B cell (primary cell): ENCODE measurements around the gene KMO. TPM values are rescaled to one million over a fixed set of nuclear protein-coding genes. Genes with fewer than 3 reads are reported as not detected.

ENCODE experiments used
- ATAC-seq: fragments of 200-7000 bp; cut with Tn5 transposase; one replicate; pipeline ENCODE4 v1.10.0; 2021; ENCODE audit warnings: low read depth, mild to moderate bottlenecking, moderate number of reproducible peaks, moderate library complexity
- CTCF ChIA-PET: fragments of 350-600 bp; sonication (Branson Sonifier 250); formaldehyde crosslinking; loops from one replicate; lab custom pipeline; 2021; ENCODE audit warnings: antibody characterized with exemption, inconsistent platforms; lab: Charles Lee
- POLR2A ChIA-PET: fragments of 350-600 bp; sonication (Branson Sonifier 250); formaldehyde crosslinking; loops from one replicate; lab custom pipeline; 2021; ENCODE audit warnings: antibody characterized with exemption; lab: Charles Lee
- DNase-seq: peaks from one replicate; pipeline ENCODE4 v3.0.0; 2013
- H2AFZ ChIP-seq: 2 replicates; pipeline ENCODE4 v1.6.1; 2012; ENCODE audit warnings: mild to moderate bottlenecking, low read depth, low read length; ENCODE audit not compliant: insufficient read depth, poor library complexity, severe bottlenecking
- H3K27ac ChIP-seq, 2 donors: 1 replicate in 1 of 2; 2 replicates in 1 of 2; pipeline ENCODE4 v1.5.1; 2012 to 2013; ENCODE audit warnings: low read length in 2 of 2, mild to moderate bottlenecking in 2 of 2, moderate library complexity in 1 of 2
- H3K27me3 ChIP-seq, 4 experiments: fragments of 200-600 bp in 1 of 4; sonication (generic) in 1 of 4; replicated peaks in 1 of 4; 1 replicate in 2 of 4; 2 replicates in 2 of 4; pipeline versions ENCODE4 v1.6.1 to v1.7.0; 2013 to 2016; ENCODE audit warnings: low read length in 3 of 4, mild to moderate bottlenecking in 2 of 4, mixed read lengths in 1 of 4, moderate library complexity in 1 of 4; ENCODE audit not compliant: insufficient read depth in 4 of 4, control insufficient read depth in 3 of 4; ENCODE audit errors: control extremely low read depth in 1 of 4
- H3K36me3 ChIP-seq, 2 experiments: replicated peaks in 1 of 2; 1 replicate in 1 of 2; 2 replicates in 1 of 2; pipeline versions ENCODE4 v1.6.1 to v1.7.1; 2013; ENCODE audit warnings: low read length in 1 of 2; ENCODE audit not compliant: insufficient read depth in 2 of 2, control insufficient read depth in 1 of 2; ENCODE audit errors: control extremely low read depth in 1 of 2, extremely low read depth in 1 of 2
- H3K4me1 ChIP-seq, 2 donors: fragments of 200-600 bp in 1 of 2; sonication (generic) in 1 of 2; 1 replicate in 1 of 2; 2 replicates in 1 of 2; pipeline versions ENCODE4 v1.5.1 to v1.6.1; 2013 to 2017; ENCODE audit warnings: low read length in 2 of 2; ENCODE audit not compliant: control insufficient read depth in 2 of 2, insufficient read depth in 2 of 2
- H3K4me2 ChIP-seq: replicated peaks from 2 replicates; pipeline ENCODE3; 2012; ENCODE audit warnings: mild to moderate bottlenecking, low read depth, low read length; ENCODE audit not compliant: poor library complexity, severe bottlenecking
- H3K4me3 ChIP-seq, 5 experiments: fragments of 200-600 bp in 1 of 5; sonication (generic) in 1 of 5; 1 replicate in 3 of 5; 2 replicates in 2 of 5; pipeline versions ENCODE4 v1.5.1 to v1.7.0; 2011 to 2016; ENCODE audit warnings: low read length in 4 of 5, mild to moderate bottlenecking in 4 of 5, low read depth in 2 of 5, control low read depth in 1 of 5, moderate library complexity in 1 of 5; ENCODE audit not compliant: insufficient read depth in 1 of 5; ENCODE audit errors: control extremely low read depth in 1 of 5, extremely low read depth in 1 of 5
- H3K79me2 ChIP-seq: fragments of 200-600 bp; sonication (generic); one replicate; pipeline ENCODE4 v1.6.0; 2016; ENCODE audit warnings: low read length; ENCODE audit not compliant: control insufficient read depth, insufficient read depth
- H3K9ac ChIP-seq: fragments of 200-600 bp; sonication (generic); 2 replicates; pipeline ENCODE4 v1.6.1; 2017; ENCODE audit warnings: mild to moderate bottlenecking, low read length, moderate library complexity
- H3K9me3 ChIP-seq, 3 donors: one replicate each; pipeline versions ENCODE4 v1.6.1 to v1.7.1; 2013; ENCODE audit warnings: low read length in 2 of 3; ENCODE audit not compliant: control insufficient read depth in 2 of 3, insufficient read depth in 1 of 3; ENCODE audit errors: control extremely low read depth in 1 of 3
- H4K20me1 ChIP-seq: 2 replicates; pipeline ENCODE4 v1.6.0; 2012; ENCODE audit warnings: mild to moderate bottlenecking, low read length; ENCODE audit not compliant: insufficient read depth, control insufficient read depth, poor library complexity, severe bottlenecking
- H3K27ac Mint-ChIP-seq: one replicate; pipeline ENCODE4 v1.8.0; 2021; ENCODE audit warnings: mixed read lengths
- H3K27me3 Mint-ChIP-seq: one replicate; pipeline ENCODE4 v1.8.0; 2021; ENCODE audit warnings: mixed read lengths
- H3K4me1 Mint-ChIP-seq: one replicate; pipeline ENCODE4 v1.8.0; 2021; ENCODE audit warnings: mixed read lengths
- H3K4me3 Mint-ChIP-seq: one replicate; pipeline ENCODE4 v1.8.0; 2021; ENCODE audit warnings: mixed read lengths
- H3K9me3 Mint-ChIP-seq: one replicate; pipeline ENCODE4 v1.8.0; 2022; ENCODE audit warnings: mixed read lengths; ENCODE audit not compliant: insufficient read depth
- EZH2 ChIP-seq: IDR thresholded peaks from 2 replicates; pipeline ENCODE4 v1.6.1; 2012; ENCODE audit warnings: borderline replicate concordance, low read depth, mild to moderate bottlenecking, moderate library complexity, low read length; ENCODE audit not compliant: insufficient read depth, poor library complexity, severe bottlenecking
- WGBS: methylation state at CpG from one replicate; pipeline ENCODE4 v1.1.5; 2013; ENCODE audit warnings: missing lambda C conversion rate; ENCODE audit not compliant: insufficient coverage; 5-methylcytosine and 5-hydroxymethylcytosine counted together
- intact Hi-C: fragments of 100-400 bp; cut with micrococcal nuclease; formaldehyde crosslinking; loops from one replicate; pipeline ENCODE4 v1.10.0; 2022
- polyA plus RNA-seq: library from polyadenylated mRNA; depleted of rRNA; stranded (reverse); fragments of >200 nt; gene quantifications from 2 replicates; pipeline ENCODE4 v1.2.3, GENCODE V29; 2012
- total RNA-seq, 2 donors: library from RNA; stranded (reverse); fragments of 120-200 nt in 1 of 2; gene quantifications; 1 replicate in 1 of 2; 2 replicates in 1 of 2; pipeline versions ENCODE4 v1.2.3 to v1.2.4, GENCODE V29; 2013 to 2022
- TF ChIP-seq, protein P1 (sequence below): fragments of 200-600 bp; IDR thresholded peaks from one replicate; pipeline ENCODE4 v1.8.0; 2022; ENCODE audit warnings: antibody characterized with exemption, mild to moderate bottlenecking

Gene KMO
- total and polyA plus RNA-seq, 2 donors (not counting 1 experiment from before 2014, with no cell fraction given) = 14.0 to 34.0 TPM

- Histone ChIP-seq H3K4me3 (peak overlapping the region in 4 of 5 experiments; percentile 6 to 41 (median 17)), H3K79me2 (peaks cover 34% of the 10 kb centered on the region), H3K4me1 (peaks cover 14 to 25% of the 10 kb centered on the region in 2 donors), H3K36me3 (peaks cover 0 to 9% of the 10 kb centered on the region in 2 experiments), H3K9ac (peak overlapping the region; percentile 38), H4K20me1 (no peaks in the 10 kb centered on the region), H3K27me3 (no peaks in the 10 kb centered on the region), H3K9me3 (no peaks in the 10 kb centered on the region), H3K4me2 (peak overlapping the region; percentile 56), H2AFZ (peak overlapping the region; percentile 71), H3K27ac (peak overlapping the region; percentile 66 to 71)
- DNase-seq = peak; percentile 78
- TF ChIP-seq EZH2 = no peak
- TF ChIP-seq, protein P1, sequence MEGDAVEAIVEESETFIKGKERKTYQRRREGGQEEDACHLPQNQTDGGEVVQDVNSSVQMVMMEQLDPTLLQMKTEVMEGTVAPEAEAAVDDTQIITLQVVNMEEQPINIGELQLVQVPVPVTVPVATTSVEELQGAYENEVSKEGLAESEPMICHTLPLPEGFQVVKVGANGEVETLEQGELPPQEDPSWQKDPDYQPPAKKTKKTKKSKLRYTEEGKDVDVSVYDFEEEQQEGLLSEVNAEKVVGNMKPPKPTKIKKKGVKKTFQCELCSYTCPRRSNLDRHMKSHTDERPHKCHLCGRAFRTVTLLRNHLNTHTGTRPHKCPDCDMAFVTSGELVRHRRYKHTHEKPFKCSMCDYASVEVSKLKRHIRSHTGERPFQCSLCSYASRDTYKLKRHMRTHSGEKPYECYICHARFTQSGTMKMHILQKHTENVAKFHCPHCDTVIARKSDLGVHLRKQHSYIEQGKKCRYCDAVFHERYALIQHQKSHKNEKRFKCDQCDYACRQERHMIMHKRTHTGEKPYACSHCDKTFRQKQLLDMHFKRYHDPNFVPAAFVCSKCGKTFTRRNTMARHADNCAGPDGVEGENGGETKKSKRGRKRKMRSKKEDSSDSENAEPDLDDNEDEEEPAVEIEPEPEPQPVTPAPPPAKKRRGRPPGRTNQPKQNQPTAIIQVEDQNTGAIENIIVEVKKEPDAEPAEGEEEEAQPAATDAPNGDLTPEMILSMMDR = peak; percentile 82
- intact Hi-C loops = loop anchor here (1.0 to 5.0 kb wide), 4 partner anchors 9 to 96 kb away; no protein-coding TSS in a partner anchor
- peak; percentile 83 for ATAC-seq
- H3K4me1 Mint-ChIP-seq = peaks cover 42% of the 10 kb centered on the region
- CTCF ChIA-PET = interaction anchor here (0.6 to 3.1 kb wide), 20 partner anchors 8 to 371 kb away, joined by 3 to 62 read pairs (median 6); partner anchors contain the start of genes KMO and MAP1LC3C
- H3K4me3 Mint-ChIP-seq = peak overlapping the region; percentile 63
- POLR2A ChIA-PET = interaction anchor here (0.7 to 0.8 kb wide), 2 partner anchors 13 to 76 kb away, joined by 3 read pairs; partner anchors contain the start of genes CHML and OPN3
- H3K27me3 Mint-ChIP-seq = no peaks in the 10 kb centered on the region
- WGBS = 49% methylated on average over 3 of the region's 9 CpGs
- H3K9me3 Mint-ChIP-seq = no peaks in the 10 kb centered on the region
- peak overlapping the region; percentile 88 for H3K27ac Mint-ChIP-seq
These were observed 95.5 kb downstream of the KMO start for GRCh38 chr1:241627453-241628259.

- Mint-ChIP-seq H3K9me3 (no peaks in the 10 kb centered on the region), H3K27ac (peak overlapping the region; percentile 37), H3K4me3 (no peak overlapping the region), H3K27me3 (no peaks in the 10 kb centered on the region), H3K4me1 (peaks cover 53% of the 10 kb centered on the region)
- ChIA-PET POLR2A (interaction anchor here (1.0 kb wide), 1 partner anchor 10 kb away, joined by 3 read pairs; the partner anchor contains the start of genes CHML and OPN3), CTCF (interaction anchor here (1.1 to 2.1 kb wide), 3 partner anchors 9 to 19 kb away, joined by 3 to 14 read pairs (median 4); no protein-coding TSS in a partner anchor)
- no peak overlapping the region for H2AFZ ChIP-seq
- H4K20me1 ChIP-seq = no peaks in the 10 kb centered on the region
- H3K36me3 ChIP-seq = peaks cover 0 to 11% of the 10 kb centered on the region in 2 experiments
- TF ChIP-seq EZH2 = no peak
- TF ChIP-seq, protein P1 = no peak
- H3K27me3 ChIP-seq = no peaks in the 10 kb centered on the region
- H3K9me3 ChIP-seq = no peaks in the 10 kb centered on the region
- intact Hi-C loops = no loop called here
- no peak overlapping the region for H3K4me2 ChIP-seq
- no peak overlapping the region for H3K9ac ChIP-seq
- no peak for DNase-seq
- H3K4me1 ChIP-seq = peaks cover 14 to 26% of the 10 kb centered on the region in 2 donors
- no peak for ATAC-seq
- peak overlapping the region in 1 of 2 donors; percentile 2 for H3K27ac ChIP-seq
- no peak overlapping the region for H3K4me3 ChIP-seq
- H3K79me2 ChIP-seq = peaks cover 58% of the 10 kb centered on the region
These were observed 97.8 kb downstream of the KMO start for GRCh38 chr1:241630005-241630404.
